ENCODE data around the gene GSK3B.

GRCh38 chr3:120093911-120094775 lies at the start of gene GSK3B:
- no peak for TF ChIP-seq POLR2A (IDR thresholded peaks at IDR 0.05; ENCODE audit: low read length)
- TF ChIP-seq GATA1 (IDR thresholded peaks at IDR 0.05; ENCODE audit: low read depth, low read length): no peak

All from erythroblast (primary cell).